Fibroblast of pulmonary artery (primary cell): Measurements from ENCODE around the gene NAA40.
"Not testable (repeated sequence)": the region's sequence is repeated elsewhere in the genome, so short reads cannot be mapped to it uniquely, and the experiment has no call there.

ENCODE experiments used
- DNase-seq: peaks from one replicate; pipeline ENCODE4 v3.0.0-alpha.2; 2010; ENCODE audit warnings: low read depth
- H3K4me3 ChIP-seq: replicated peaks from 2 replicates; pipeline ENCODE4 v1.5.1; 2011; ENCODE audit warnings: low read depth, mild to moderate bottlenecking, control low read depth, low read length, moderate library complexity
- CTCF ChIP-seq: IDR thresholded peaks from 2 replicates; pipeline ENCODE4 v1.5.1; 2011; ENCODE audit warnings: mild to moderate bottlenecking, control low read depth, low read length, inconsistent platforms; ENCODE audit errors: missing control alignments

Gene NAA40

DNA sequence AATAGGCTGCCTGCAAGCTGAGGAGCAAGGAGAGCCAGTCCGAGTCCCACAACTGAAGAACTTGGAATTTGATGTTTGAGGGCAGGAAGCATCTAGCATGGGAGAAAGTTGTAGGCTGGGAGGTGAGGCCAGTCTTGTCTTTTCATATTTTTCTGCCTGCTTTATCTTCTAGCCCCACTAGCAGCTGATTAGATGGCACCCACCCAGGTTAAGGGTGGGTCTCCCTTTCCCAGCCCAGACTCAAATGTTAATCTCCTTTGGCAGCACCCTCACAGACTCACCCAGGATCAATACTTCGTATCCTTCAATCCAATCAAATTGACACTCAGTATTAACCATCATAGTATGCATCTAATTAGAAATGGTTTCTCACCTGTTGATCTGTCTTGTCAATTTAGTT is 30.7 kb downstream of the NAA40 start:
- H3K4me3 ChIP-seq: no peak overlapping the region
- TF ChIP-seq CTCF: no peak
- DNase-seq: no peak

- DNase-seq: no peak
- H3K4me3 ChIP-seq: no peak overlapping the region
- no peak for TF ChIP-seq CTCF
Measured at GRCh38 chr11:63970902-63971301, 32.1 kb downstream of the NAA40 start.

GRCh38 chr11:63973912-63974258 is 35.1 kb downstream of the NAA40 start:
- DNase-seq: not testable (repeated sequence)
- peak overlapping the region; percentile 10 for H3K4me3 ChIP-seq

- peak; percentile 100 for DNase-seq
- H3K4me3 ChIP-seq: peak within 1 kb of the TSS; percentile 95
- peak; percentile 11 for TF ChIP-seq CTCF
Measured at GRCh38 chr11:63974259-63975143, 35.7 kb downstream of the NAA40 start, which contains the start of gene COX8A. Gene COX8A, plus strand, starts transcription at chr11:63974620. Its CDS starts 61 bp downstream, at chr11:63974681.

GRCh38 chr11:63978551-63979239 is 39.9 kb downstream of the NAA40 start:
- no peak for TF ChIP-seq CTCF
- no peak overlapping the region for H3K4me3 ChIP-seq

GRCh38 chr11:63979426-63979825 is 40.6 kb downstream of the NAA40 start:
- no peak for TF ChIP-seq CTCF
- DNase-seq: no peak
- no peak overlapping the region for H3K4me3 ChIP-seq

More at GRCh38 chr11:63978551-63979239, 39.9 kb downstream of the NAA40 start:
- DNase-seq: no peak

DNA sequence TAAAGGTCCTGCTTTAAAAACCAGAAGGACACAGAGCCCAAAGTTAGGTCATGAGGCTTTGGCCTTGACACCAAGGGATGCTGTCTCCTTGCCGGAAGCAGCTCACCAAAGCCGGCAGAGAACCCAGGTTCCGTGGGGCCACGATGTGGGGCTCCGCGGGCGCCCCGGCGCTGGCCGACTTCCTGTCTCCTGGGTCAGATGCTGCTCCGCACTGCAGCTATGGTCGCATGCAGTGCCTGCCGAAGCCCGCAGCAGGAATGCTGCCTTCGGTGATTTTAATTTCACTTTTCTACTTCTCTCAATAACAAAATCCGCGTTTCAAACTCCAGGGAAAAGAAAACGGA is 47.0 kb downstream of the NAA40 start:
- TF ChIP-seq CTCF: no peak
- no peak for DNase-seq
- peak overlapping the region; percentile 89 for H3K4me3 ChIP-seq
